Astrocyte of the spinal cord (primary cell): ENCODE results near the gene TSGA10IP.

Experiments
- DNase-seq: peaks from one replicate; pipeline ENCODE4 v3.0.0; 2011; ENCODE audit warnings: low read depth, low spot score
- H3K4me3 ChIP-seq: 2 replicates; pipeline ENCODE4 v1.5.1; 2011; ENCODE audit warnings: low read depth, mild to moderate bottlenecking, low read length, moderate library complexity
- in situ Hi-C: cut with HindIII; loops from 2 replicates; pipeline ENCODE4 v1.10.0; 2017; ENCODE audit warnings: low sequenced_read_pairs
- TF ChIP-seq, protein P1 (sequence below): IDR thresholded peaks from 2 replicates; pipeline ENCODE4 v1.5.1; 2012; ENCODE audit warnings: low read depth, mild to moderate bottlenecking, low read length, inconsistent platforms

Gene TSGA10IP

DNA sequence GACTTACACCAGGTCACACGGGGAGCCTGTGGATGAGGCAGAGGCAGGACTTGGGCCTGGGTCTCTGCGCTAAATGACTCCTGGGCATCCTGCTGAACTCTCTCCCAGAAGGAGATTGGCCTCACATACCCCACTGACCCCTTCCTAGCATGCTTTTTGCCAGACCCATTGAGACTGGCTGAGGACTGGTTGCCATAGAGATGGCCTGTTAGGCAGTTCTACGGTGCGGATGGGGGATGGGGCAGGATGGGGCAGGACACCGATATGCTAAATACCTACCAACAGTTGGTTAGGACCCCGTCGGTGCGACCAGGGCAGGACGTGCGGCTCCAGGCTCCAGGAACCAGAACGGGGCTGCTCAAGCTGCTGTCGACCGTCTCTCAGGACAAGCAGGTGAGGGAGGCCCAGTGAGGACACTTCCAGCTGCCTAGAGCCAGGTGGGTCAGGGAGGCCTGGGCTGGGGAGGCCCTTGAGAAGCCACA is at the start of gene TSGA10IP:
TSS of gene TSGA10IP (plus strand) at position 51 of the 482 bp plus-strand sequence. CDS start at position 247, 196 bp downstream.
- TF ChIP-seq, protein P1, sequence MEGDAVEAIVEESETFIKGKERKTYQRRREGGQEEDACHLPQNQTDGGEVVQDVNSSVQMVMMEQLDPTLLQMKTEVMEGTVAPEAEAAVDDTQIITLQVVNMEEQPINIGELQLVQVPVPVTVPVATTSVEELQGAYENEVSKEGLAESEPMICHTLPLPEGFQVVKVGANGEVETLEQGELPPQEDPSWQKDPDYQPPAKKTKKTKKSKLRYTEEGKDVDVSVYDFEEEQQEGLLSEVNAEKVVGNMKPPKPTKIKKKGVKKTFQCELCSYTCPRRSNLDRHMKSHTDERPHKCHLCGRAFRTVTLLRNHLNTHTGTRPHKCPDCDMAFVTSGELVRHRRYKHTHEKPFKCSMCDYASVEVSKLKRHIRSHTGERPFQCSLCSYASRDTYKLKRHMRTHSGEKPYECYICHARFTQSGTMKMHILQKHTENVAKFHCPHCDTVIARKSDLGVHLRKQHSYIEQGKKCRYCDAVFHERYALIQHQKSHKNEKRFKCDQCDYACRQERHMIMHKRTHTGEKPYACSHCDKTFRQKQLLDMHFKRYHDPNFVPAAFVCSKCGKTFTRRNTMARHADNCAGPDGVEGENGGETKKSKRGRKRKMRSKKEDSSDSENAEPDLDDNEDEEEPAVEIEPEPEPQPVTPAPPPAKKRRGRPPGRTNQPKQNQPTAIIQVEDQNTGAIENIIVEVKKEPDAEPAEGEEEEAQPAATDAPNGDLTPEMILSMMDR: no peak
- H3K4me3 ChIP-seq: no peak within 1 kb of the TSS
- in situ Hi-C loops: no loop called here
- no peak for DNase-seq

DNA sequence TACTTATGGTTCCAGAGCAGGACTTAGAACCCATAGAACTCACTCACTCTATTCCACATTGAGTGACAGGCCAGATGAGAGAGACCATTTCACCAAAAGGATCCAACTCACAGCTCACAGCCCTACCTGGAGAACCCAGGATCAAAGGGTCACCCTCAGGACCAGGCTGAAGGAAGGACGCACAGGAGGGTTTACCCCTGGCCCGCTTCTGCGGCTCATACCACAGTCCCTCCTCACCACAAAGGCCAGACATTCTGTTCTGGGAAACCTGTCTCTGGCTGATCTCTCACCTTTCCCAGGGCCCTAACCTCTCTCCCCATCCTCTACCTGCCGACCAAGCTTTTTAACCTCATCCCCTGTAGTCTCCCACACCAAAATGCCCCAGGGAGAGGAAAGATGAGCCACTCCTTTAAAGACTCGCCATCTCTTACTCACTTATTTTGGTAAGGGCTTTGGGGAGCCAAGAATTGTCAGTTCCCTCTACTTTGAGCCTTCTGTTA is 49.7 kb upstream of the TSGA10IP start:
- H3K4me3 ChIP-seq: no peak overlapping the region
- TF ChIP-seq, protein P1: no peak
- no peak for DNase-seq
- in situ Hi-C loops: no loop called here

DNA sequence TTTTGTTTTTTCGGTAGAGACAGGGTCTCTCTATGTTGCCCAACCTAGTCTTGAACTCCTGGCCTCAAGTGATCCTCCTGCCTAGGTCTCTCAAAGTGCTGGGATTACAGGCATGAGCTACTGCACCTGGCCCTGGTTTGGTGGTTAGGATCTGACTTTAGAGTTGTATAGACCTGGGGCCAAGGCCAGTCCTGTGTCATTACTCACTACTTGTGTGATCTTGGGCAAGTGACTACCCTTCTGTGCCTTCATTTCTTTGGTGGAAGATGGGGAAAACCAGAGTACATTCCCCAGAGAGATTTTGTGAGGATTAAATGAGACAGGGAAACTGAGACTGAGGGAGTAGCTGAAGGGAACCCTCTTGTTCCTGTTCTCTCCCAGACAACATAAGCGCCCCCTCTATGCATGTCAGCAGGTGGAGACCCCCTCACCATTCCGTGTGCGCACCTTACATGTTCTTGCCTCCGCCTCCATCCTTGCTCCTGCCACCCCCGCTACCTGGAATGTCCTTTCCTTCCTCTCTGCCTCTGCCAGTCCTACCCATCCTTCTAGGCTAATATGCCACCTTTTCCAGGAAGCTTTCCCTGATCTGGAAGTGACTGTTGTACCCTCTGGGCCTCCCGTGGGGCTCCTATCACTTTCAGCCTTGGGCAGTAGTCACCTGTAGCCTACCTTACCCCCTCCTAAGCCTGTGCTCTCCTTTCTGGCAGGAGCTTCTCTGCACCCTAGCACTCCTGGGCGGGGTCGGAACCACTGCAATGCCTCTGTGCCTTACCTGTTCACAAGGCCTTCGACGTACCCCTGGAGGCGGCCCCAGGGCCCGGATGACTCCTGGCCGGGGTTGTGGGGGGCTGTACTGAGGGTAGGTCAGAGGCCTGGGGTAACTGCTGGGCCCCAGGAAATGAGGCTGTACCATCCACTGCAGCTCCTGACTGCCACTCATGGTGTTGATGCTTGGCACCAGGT is 49.0 kb upstream of the TSGA10IP start:
- in situ Hi-C loops: no loop called here
- DNase-seq: no peak
- no peak overlapping the region for H3K4me3 ChIP-seq
- TF ChIP-seq, protein P1: no peak

DNA sequence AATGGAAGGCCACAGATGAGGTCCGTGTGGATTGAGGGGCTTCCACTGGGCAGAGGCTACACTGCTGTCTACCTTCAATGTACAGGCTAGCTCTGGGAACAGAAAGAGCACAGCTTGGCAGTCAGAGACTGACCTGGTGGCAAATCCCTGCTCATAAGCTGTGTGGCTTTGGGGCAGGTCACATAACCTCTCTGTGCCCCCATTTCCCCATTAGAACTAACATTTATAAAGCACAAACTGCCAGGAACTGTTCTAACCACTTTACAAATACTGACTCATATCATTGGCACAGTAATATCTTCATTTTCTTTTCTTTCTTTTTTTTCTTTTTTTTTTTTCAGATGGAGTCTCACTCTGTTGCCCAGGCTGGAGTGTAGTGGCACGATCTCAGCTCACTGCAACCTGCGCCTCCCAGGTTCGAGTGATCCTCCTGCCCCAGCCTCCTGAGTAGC is 48.2 kb upstream of the TSGA10IP start:
- DNase-seq: peak; percentile 43
- no peak overlapping the region for H3K4me3 ChIP-seq
- in situ Hi-C loops: no loop called here
- TF ChIP-seq, protein P1: no peak

DNA sequence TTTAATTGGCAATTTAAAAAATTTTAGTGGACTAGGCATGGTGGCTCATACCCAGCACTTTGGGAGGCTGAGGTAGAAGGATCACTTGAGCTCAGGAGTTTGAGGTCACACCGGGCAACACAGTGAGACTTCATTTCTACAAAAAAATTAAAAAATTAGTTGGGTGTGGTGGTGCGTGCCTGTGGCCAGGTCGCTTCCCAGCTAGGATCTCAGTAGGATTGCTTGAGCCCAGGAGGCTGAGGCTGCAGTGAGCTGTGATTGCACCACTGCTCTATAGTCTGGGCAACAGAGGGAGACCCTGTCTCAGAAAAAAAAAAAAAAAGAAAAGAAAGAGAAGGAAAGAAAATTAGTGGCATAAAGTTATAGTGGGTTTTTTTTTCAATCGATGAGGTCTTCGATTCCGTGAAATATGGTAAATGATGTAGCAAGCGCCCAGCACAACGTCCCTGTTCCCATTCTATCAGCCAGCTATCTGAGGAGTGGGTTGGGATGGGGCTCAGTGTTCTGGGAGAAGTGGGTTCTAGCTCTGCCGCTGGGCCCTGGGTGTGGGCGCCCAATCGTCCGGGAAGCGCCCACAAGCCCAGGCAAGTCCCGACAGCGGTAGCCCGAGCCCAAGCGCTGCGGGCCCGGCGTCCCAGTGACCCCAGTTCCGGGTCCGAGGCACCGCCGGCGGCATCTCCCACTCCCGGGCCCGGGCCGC is 46.5 kb upstream of the TSGA10IP start:
- in situ Hi-C loops: no loop called here
- DNase-seq: no peak
- TF ChIP-seq, protein P1: no peak
- peak overlapping the region; percentile 96 for H3K4me3 ChIP-seq

DNA sequence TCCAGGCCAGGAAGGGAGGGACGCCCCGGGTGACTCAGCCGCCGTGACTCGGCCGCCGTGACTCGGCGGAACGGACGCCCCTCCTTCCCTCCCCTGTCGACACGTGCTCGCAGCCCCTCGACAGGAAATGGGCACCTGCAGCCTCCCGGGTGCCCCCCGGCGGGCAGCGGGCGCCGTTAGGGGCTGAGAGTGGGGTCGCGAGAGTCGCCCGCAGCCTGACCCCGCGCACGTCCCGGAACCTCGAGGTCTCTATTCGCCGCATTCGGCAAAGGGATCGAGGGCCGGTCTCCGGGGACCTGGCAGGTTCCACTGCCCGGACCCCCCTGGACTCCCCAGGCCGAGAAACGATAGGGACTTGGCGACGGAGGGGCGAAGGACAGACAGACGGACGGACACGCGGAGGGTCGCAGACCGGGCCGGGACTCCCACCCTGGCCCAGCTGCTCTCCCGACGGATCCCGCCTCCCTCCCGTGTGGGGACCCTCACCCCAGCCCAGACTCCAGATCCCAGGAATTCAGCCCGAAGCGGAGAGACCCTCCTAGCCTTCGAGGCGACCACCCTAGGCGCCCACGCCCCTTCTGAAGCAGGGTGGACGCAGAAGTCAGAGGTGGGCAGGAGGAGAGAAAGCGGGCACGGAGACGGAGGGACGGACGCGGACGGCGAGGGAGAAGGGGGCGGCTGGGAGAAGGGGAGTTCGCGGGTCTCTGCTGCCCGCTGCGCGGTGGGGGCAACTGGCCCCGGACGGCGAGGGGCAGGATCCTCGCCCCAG is 45.7 kb upstream of the TSGA10IP start:
- H3K4me3 ChIP-seq: peak overlapping the region; percentile 96
- TF ChIP-seq, protein P1: no peak
- in situ Hi-C loops: no loop called here
- DNase-seq: peak; percentile 79
